Measurements from ENCODE around the gene CYP26B1. TPM values are rescaled to one million over a fixed set of nuclear protein-coding genes. Genes with fewer than 3 reads are reported as not detected.
A peak's percentile ranks its signal among the peaks of the same experiment; 100 is the strongest.

Gene CYP26B1
- total and polyA plus RNA-seq, 10 donors: 0.87 to 11.4 (median 5.1) TPM

DNA sequence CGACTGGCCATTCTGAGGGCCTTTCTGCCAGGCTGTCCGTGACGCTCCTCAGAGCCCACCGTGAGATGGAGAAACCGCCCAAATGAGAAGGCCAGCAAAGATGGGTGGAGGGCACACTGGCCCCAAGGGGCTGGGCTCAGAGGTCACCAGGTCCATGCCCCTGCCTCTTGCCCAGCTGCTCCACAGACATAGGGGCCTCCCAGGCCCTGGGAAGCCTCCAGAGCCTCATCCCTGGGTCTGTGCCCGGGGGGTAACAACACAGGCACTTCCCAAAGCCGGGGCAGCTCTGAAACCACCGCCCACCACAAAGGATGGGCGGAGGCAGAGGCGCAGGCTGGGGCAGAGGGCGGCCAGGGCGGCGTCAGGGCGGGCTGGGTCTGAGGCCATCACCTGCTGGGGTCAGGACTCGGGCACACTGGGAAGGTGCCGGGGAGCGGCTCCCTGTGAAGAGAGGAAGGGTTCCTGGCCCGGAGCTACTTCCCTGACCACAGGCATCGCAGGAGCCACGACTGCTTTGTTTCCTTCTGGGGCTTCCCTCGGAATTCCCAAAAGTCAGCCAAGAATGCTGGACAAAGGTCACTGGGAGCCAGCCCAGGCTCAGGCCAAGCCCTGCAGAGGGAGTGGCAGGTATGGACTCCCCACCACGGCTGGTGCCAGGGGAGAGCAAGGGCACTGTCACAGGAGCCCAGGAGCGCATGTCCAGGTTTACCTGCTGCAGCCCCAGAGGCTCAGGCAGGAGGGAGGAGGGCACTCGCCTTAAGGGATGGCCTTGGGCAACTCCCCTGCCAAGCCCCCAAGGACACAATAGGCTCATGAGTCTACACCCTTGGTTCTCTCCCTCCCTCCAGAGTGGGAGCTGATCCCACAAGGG is 9.4 kb downstream of the CYP26B1 start:
- peak; percentile 75 for DNase-seq
- TF ChIP-seq, protein P1, sequence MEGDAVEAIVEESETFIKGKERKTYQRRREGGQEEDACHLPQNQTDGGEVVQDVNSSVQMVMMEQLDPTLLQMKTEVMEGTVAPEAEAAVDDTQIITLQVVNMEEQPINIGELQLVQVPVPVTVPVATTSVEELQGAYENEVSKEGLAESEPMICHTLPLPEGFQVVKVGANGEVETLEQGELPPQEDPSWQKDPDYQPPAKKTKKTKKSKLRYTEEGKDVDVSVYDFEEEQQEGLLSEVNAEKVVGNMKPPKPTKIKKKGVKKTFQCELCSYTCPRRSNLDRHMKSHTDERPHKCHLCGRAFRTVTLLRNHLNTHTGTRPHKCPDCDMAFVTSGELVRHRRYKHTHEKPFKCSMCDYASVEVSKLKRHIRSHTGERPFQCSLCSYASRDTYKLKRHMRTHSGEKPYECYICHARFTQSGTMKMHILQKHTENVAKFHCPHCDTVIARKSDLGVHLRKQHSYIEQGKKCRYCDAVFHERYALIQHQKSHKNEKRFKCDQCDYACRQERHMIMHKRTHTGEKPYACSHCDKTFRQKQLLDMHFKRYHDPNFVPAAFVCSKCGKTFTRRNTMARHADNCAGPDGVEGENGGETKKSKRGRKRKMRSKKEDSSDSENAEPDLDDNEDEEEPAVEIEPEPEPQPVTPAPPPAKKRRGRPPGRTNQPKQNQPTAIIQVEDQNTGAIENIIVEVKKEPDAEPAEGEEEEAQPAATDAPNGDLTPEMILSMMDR (IDR thresholded peaks at IDR 0.05 in 8 of 11, conservative IDR thresholded peaks at IDR 0.05 in 3 of 11): no peak
- no peak for TF ChIP-seq POLR2AphosphoS5 (IDR thresholded peaks at IDR 0.05)
- TF ChIP-seq POLR2A (IDR thresholded peaks at IDR 0.05): no peak
- 72 to 81% (median 74%) methylated on average over 13 to 24 of the region's 24 CpGs for WGBS, 5 donors
- H3K4me3 ChIP-seq: no peak overlapping the region
- H3K36me3 ChIP-seq: no peaks in the 10 kb centered on the region
- peaks cover 0 to 44% (median 25%) of the 10 kb centered on the region in 6 donors for H3K4me1 ChIP-seq
- intact Hi-C loops (cut with DNase I; ENCODE audit: low total_unique reads): no loop called here
- H3K27ac ChIP-seq: no peak overlapping the region
- no peaks in the 10 kb centered on the region for H3K9me3 ChIP-seq
- peaks cover 0 to 40% (median 10%) of the 10 kb centered on the region in 7 donors for H3K27me3 ChIP-seq (replicated peaks in 1 of 7)

DNA sequence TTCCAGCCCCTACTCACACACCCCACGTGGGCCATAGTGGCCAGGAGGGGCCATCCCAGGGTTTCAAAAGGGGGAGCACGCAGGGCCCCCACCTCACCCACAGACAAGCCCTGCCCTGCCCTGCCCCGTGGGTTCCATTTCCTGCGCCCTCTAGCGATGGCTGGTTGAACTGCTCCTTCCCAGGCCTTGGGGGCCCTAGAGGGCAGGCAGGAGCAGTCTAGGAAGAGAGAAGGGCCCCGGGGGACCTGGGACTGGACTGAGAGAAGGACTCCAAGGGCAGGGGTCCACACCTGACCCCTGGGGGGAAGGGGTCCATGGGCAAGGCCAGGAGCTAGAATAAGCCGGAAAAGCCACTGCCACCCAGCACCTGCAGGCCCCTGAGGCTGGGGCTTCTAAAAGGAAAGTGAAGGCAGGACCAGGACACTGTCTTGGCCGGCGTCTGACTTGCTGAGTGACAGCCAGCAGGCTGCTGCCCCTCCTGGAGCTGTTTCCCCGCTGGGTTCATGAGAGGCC is 10.1 kb downstream of the CYP26B1 start:
- Histone ChIP-seq H3K4me1 (peaks cover 0 to 37% (median 19%) of the 10 kb centered on the region in 6 donors), H3K4me3 (peak overlapping the region in 1 of 8 donors; percentile 21), H3K27me3 (replicated peaks in 1 of 7) (peaks cover 0 to 33% (median 3%) of the 10 kb centered on the region in 7 donors), H3K36me3 (no peaks in the 10 kb centered on the region), H3K9me3 (no peaks in the 10 kb centered on the region), H3K27ac (no peak overlapping the region)
- TF ChIP-seq POLR2AphosphoS5 (IDR thresholded peaks at IDR 0.05) (no peak), POLR2A (IDR thresholded peaks at IDR 0.05) (no peak)
- TF ChIP-seq, protein P1 (IDR thresholded peaks at IDR 0.05 in 8 of 11, conservative IDR thresholded peaks at IDR 0.05 in 3 of 11): peak in 10 of 11 experiments; percentile 52 to 93 (median 88)
- intact Hi-C loops (cut with DNase I; ENCODE audit: low total_unique reads): no loop called here
- 15 to 29% (median 22%) methylated on average over 7 to 10 of the region's 10 CpGs for WGBS, 5 donors
- peak; percentile 90 for DNase-seq

DNA sequence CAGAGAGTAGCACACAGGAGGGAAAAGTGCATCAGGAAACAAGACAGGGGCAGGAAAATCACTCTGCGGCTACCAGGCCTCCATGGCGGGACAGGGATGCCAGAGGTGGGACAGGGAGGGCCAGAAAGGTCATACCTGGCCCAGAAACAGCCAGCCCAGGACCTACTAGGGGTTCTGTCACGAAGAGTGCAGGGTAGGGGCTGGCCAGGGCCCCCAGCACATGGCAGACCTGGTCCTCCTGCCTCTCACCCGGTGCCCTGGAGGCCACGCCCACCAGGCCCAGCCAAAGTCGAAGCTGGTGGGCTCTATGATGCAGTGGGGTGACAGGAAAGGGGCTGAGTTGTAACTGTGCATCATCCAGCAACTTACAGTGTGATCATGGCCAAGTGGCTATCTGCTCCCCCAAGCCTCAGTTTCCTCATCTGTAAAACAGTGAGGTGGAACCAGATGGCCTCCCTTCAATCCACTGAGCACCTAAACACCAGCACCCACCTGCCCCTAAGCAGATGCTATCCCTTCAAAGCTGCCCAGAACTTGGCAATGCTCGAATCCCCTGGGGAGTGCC is 10.6 kb downstream of the CYP26B1 start:
- intact Hi-C loops (cut with DNase I; ENCODE audit: low total_unique reads): no loop called here
- peak; percentile 48 for DNase-seq
- Histone ChIP-seq H3K27ac (no peak overlapping the region), H3K9me3 (no peaks in the 10 kb centered on the region), H3K4me1 (peaks cover 0 to 32% (median 18%) of the 10 kb centered on the region in 6 donors), H3K4me3 (no peak overlapping the region), H3K36me3 (no peaks in the 10 kb centered on the region), H3K27me3 (replicated peaks in 1 of 7) (peaks cover 0 to 28% (median 0%) of the 10 kb centered on the region in 7 donors)
- WGBS, 5 donors: 58 to 68% (median 60%) methylated on average over 7 of the region's 7 CpGs
- TF ChIP-seq POLR2AphosphoS5 (IDR thresholded peaks at IDR 0.05) (no peak), POLR2A (IDR thresholded peaks at IDR 0.05) (no peak)
- TF ChIP-seq, protein P1 (IDR thresholded peaks at IDR 0.05 in 8 of 11, conservative IDR thresholded peaks at IDR 0.05 in 3 of 11): no peak

DNA sequence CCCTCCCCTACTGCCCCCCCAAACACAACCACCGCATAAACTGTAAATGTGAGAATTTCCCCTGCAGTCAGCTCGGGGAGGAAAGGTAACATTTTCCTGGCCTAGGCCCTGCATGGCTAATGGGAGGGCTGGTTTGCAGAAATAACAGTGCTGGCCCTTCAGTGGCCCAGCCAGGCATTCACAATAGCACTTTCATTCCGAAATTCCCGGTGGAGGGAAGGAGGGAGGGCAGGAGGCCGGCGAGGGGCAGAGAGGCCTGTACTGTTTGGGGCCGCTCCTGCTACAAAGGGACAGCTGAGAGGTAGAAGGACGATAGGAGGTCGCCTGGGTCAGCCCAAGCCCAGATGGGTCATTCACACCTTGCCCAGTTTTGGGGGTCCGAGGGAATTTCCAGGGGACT is 11.3 kb downstream of the CYP26B1 start:
- Histone ChIP-seq H3K4me1 (peaks cover 0 to 32% (median 18%) of the 10 kb centered on the region in 6 donors), H3K4me3 (no peak overlapping the region), H3K27me3 (replicated peaks in 1 of 7) (peaks cover 0 to 23% (median 0%) of the 10 kb centered on the region in 7 donors), H3K36me3 (no peaks in the 10 kb centered on the region), H3K9me3 (no peaks in the 10 kb centered on the region), H3K27ac (no peak overlapping the region)
- DNase-seq: peak; percentile 33
- TF ChIP-seq POLR2AphosphoS5 (IDR thresholded peaks at IDR 0.05) (no peak), POLR2A (IDR thresholded peaks at IDR 0.05) (no peak)
- TF ChIP-seq, protein P1 (IDR thresholded peaks at IDR 0.05 in 8 of 11, conservative IDR thresholded peaks at IDR 0.05 in 3 of 11): no peak
- intact Hi-C loops (cut with DNase I; ENCODE audit: low total_unique reads): no loop called here
- WGBS, 5 donors: 81 to 88% (median 82%) methylated on average over 9 to 10 of the region's 10 CpGs

Measured in spleen (tissue), 11 donors.